Measurements from ENCODE around the gene POLA1. TPM values are rescaled to one million over a fixed set of nuclear protein-coding genes. Genes with fewer than 3 reads are reported as not detected.

POLA1 gene
- total and polyA plus RNA-seq, 2 donors (not counting 1 experiment from before 2014, with no cell fraction given) = 3.0 to 16.3 TPM

GRCh38 chrX:24760363-24761000 is 66.8 kb downstream of the POLA1 start:
- H3K79me2 ChIP-seq (ENCODE audit: control insufficient read depth, insufficient read depth, low read length) = no peaks in the 10 kb centered on the region
- H3K27ac ChIP-seq (ENCODE audit: low read length in 2 of 2) = no peak overlapping the region
- no peaks in the 10 kb centered on the region for H3K4me1 ChIP-seq (ENCODE audit: control insufficient read depth in 2 of 2, insufficient read depth in 2 of 2, low read length in 2 of 2)
- TF ChIP-seq CTCF (IDR thresholded peaks at IDR 0.05) (no peak), EZH2 (IDR thresholded peaks at IDR 0.05; ENCODE audit: borderline replicate concordance, insufficient read depth, low read depth, low read length, poor library complexity, severe bottlenecking) (no peak)
- DNase-seq (no peak), ATAC-seq (ENCODE audit: low read depth) (no peak)
- ChIA-PET POLR2A (no interaction called here), CTCF (no interaction called here)
- no peaks in the 10 kb centered on the region for H3K27me3 ChIP-seq (replicated peaks in 1 of 4; ENCODE audit: control extremely low read depth in 1 of 4, control insufficient read depth in 3 of 4, insufficient read depth in 4 of 4, low read length in 3 of 4)
- intact Hi-C loops (cut with micrococcal nuclease) = no loop called here
- no peaks in the 10 kb centered on the region for H3K27me3 Mint-ChIP-seq
- H3K9me3 ChIP-seq (ENCODE audit: control extremely low read depth in 1 of 3, control insufficient read depth in 2 of 3, insufficient read depth in 1 of 3, low read length in 2 of 3) = no peaks in the 10 kb centered on the region
- no peaks in the 10 kb centered on the region for H3K4me1 Mint-ChIP-seq
- no peak overlapping the region for H2AFZ ChIP-seq (ENCODE audit: insufficient read depth, low read depth, low read length, poor library complexity, severe bottlenecking)
- no peaks in the 10 kb centered on the region for H3K36me3 ChIP-seq (replicated peaks in 1 of 2; ENCODE audit: control extremely low read depth in 1 of 2, control insufficient read depth in 1 of 2, extremely low read depth in 1 of 2, insufficient read depth in 2 of 2, low read length in 1 of 2)
- H3K9me3 Mint-ChIP-seq (ENCODE audit: insufficient read depth) = no peaks in the 10 kb centered on the region
- WGBS (ENCODE audit: insufficient coverage) = no CpG with 5 or more reads among the region's 4 CpGs
- no peak overlapping the region for H3K27ac Mint-ChIP-seq
- H3K4me2 ChIP-seq (replicated peaks; ENCODE audit: low read depth, low read length, poor library complexity, severe bottlenecking) = no peak overlapping the region
- no peaks in the 10 kb centered on the region for H4K20me1 ChIP-seq (ENCODE audit: control insufficient read depth, insufficient read depth, low read length, poor library complexity, severe bottlenecking)
- no peak overlapping the region for H3K4me3 ChIP-seq (ENCODE audit: control extremely low read depth in 1 of 5, extremely low read depth in 1 of 5, insufficient read depth in 1 of 5, low read depth in 2 of 5, low read length in 4 of 5)
- H3K4me3 Mint-ChIP-seq = no peak overlapping the region
- no peak overlapping the region for H3K9ac ChIP-seq (ENCODE audit: low read length)

DNA sequence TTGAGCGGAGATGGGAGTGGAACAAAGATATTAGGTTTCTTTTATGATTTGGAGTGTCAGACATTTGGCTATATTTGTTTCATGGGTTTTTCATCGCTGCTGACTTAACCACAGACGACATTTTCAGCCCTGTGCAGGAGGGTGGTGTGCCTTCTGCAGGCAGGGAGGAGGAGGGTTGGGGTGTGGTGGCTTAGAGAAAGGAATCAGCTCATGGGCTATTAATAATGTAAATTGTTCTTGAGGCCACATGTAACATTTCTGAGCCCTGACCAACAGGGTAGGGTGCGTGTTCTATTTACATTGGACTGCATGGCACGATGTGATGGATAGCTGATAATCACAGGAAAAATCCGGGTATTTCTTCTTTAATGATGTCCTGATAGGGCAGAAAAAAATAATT is 67.6 kb downstream of the POLA1 start:
- no peak for TF ChIP-seq EZH2 (IDR thresholded peaks at IDR 0.05; ENCODE audit: borderline replicate concordance, insufficient read depth, low read depth, low read length, poor library complexity, severe bottlenecking)
- Mint-ChIP-seq H3K27me3 (no peaks in the 10 kb centered on the region), H3K27ac (no peak overlapping the region), H3K9me3 (ENCODE audit: insufficient read depth) (no peaks in the 10 kb centered on the region), H3K4me1 (no peaks in the 10 kb centered on the region), H3K4me3 (no peak overlapping the region)
- no peaks in the 10 kb centered on the region for H4K20me1 ChIP-seq (ENCODE audit: control insufficient read depth, insufficient read depth, low read length, poor library complexity, severe bottlenecking)
- no peaks in the 10 kb centered on the region for H3K36me3 ChIP-seq (replicated peaks in 1 of 2; ENCODE audit: control extremely low read depth in 1 of 2, control insufficient read depth in 1 of 2, extremely low read depth in 1 of 2, insufficient read depth in 2 of 2, low read length in 1 of 2)
- H3K9me3 ChIP-seq (ENCODE audit: control extremely low read depth in 1 of 3, control insufficient read depth in 2 of 3, insufficient read depth in 1 of 3, low read length in 2 of 3) = no peaks in the 10 kb centered on the region
- no peaks in the 10 kb centered on the region for H3K4me1 ChIP-seq (ENCODE audit: control insufficient read depth in 2 of 2, insufficient read depth in 2 of 2, low read length in 2 of 2)
- intact Hi-C loops (cut with micrococcal nuclease) = no loop called here
- H3K4me3 ChIP-seq (ENCODE audit: control extremely low read depth in 1 of 5, extremely low read depth in 1 of 5, insufficient read depth in 1 of 5, low read depth in 2 of 5, low read length in 4 of 5) = no peak overlapping the region
- ChIA-PET POLR2A (no interaction called here), CTCF (interaction anchor here (1.4 kb wide), 1 partner anchor 382 kb away, joined by 3 read pairs; no protein-coding TSS in a partner anchor)
- no peak overlapping the region for H3K27ac ChIP-seq (ENCODE audit: low read length in 2 of 2)
- DNase-seq (no peak), ATAC-seq (ENCODE audit: low read depth) (no peak)
- no peak overlapping the region for H3K4me2 ChIP-seq (replicated peaks; ENCODE audit: low read depth, low read length, poor library complexity, severe bottlenecking)
- 96% methylated on average over 3 of the region's 6 CpGs for WGBS (ENCODE audit: insufficient coverage)
- no peaks in the 10 kb centered on the region for H3K27me3 ChIP-seq (replicated peaks in 1 of 4; ENCODE audit: control extremely low read depth in 1 of 4, control insufficient read depth in 3 of 4, insufficient read depth in 4 of 4, low read length in 3 of 4)
- H3K9ac ChIP-seq (ENCODE audit: low read length) = no peak overlapping the region
- no peak overlapping the region for H2AFZ ChIP-seq (ENCODE audit: insufficient read depth, low read depth, low read length, poor library complexity, severe bottlenecking)
- no peaks in the 10 kb centered on the region for H3K79me2 ChIP-seq (ENCODE audit: control insufficient read depth, insufficient read depth, low read length)

Measured in B cell (primary cell).